SU-DHL-6 (cell line): ENCODE data around the gene EVA1B.
A peak's percentile ranks its signal among the peaks of the same experiment; 100 is the strongest.

ENCODE experiments used
- H2AFZ ChIP-seq: fragments of 200-600 bp; sonication (generic); 2 replicates; pipeline ENCODE4 v1.6.1; 2014; ENCODE audit warnings: low read depth, mild to moderate bottlenecking, moderate library complexity, mixed read lengths, antibody characterized with exemption, low read length; ENCODE audit not compliant: severe bottlenecking
- H3F3A ChIP-seq: fragments of 200-600 bp; shearing (Covaris generic); 2 replicates; pipeline ENCODE4 v1.6.0; 2016; ENCODE audit warnings: antibody characterized with exemption, mild to moderate bottlenecking; ENCODE audit not compliant: insufficient read depth
- H3K27ac ChIP-seq: fragments of 200-600 bp; sonication (generic); 2 replicates; pipeline ENCODE4 v1.5.1; 2016; ENCODE audit warnings: low read depth, mild to moderate bottlenecking, low read length, moderate library complexity, mixed read lengths
- H3K27me3 ChIP-seq: fragments of 200-600 bp; sonication (generic), shearing (Covaris generic); 2 replicates; pipeline ENCODE4 v1.6.0; 2014; ENCODE audit warnings: mild to moderate bottlenecking, low read length
- H3K36me3 ChIP-seq: fragments of 200-600 bp; sonication (generic); 2 replicates; pipeline ENCODE4 v1.6.1; 2014; ENCODE audit warnings: mild to moderate bottlenecking, low read length, mixed read lengths
- H3K4me2 ChIP-seq: fragments of 300-600, 200-600 bp; shearing (Covaris generic), sonication (generic); 2 replicates; pipeline ENCODE4 v1.6.0; 2014; ENCODE audit warnings: low read length, low read depth, mild to moderate bottlenecking; ENCODE audit not compliant: poor library complexity, severe bottlenecking
- H3K4me3 ChIP-seq: fragments of 200-600 bp; sonication (generic); 2 replicates; pipeline ENCODE4 v1.5.1; 2014; ENCODE audit warnings: antibody characterized with exemption, low read length, mild to moderate bottlenecking, mixed read lengths; ENCODE audit not compliant: insufficient read depth, poor library complexity, severe bottlenecking
- H3K79me2 ChIP-seq: fragments of 200-600 bp; sonication (generic); 2 replicates; pipeline ENCODE4 v1.6.1; 2014; ENCODE audit warnings: mild to moderate bottlenecking, low read length, moderate library complexity; ENCODE audit not compliant: insufficient read depth
- H3K9ac ChIP-seq: fragments of 200-600 bp; sonication (generic); 2 replicates; pipeline ENCODE4 v1.7.0; 2014; ENCODE audit warnings: mild to moderate bottlenecking, low read length
- H3K9me2 ChIP-seq: fragments of 200-600 bp; sonication (generic); replicated peaks from 2 replicates; pipeline ENCODE4 v1.6.1; 2014; ENCODE audit warnings: low read length; ENCODE audit not compliant: insufficient read depth
- H3K9me3 ChIP-seq: fragments of 200-600 bp; sonication (generic); 2 replicates; pipeline ENCODE4 v1.6.1; 2014; ENCODE audit warnings: low read length, mixed read lengths; ENCODE audit not compliant: insufficient read depth
- H4K20me1 ChIP-seq: fragments of 200-600 bp; sonication (generic); 2 replicates; pipeline ENCODE4 v1.6.1; 2014; ENCODE audit warnings: low read depth, mild to moderate bottlenecking, antibody characterized with exemption, low read length, moderate library complexity, mixed read lengths
- EZH2phosphoT487 ChIP-seq: fragments of 200-600 bp; sonication (generic), shearing (Covaris generic); conservative IDR thresholded peaks from 2 replicates; pipeline ENCODE4 v1.6.1; 2018; ENCODE audit warnings: mild to moderate bottlenecking, antibody characterized with exemption, low read length, moderate library complexity, mixed read lengths
- TF ChIP-seq, protein P1 (sequence below): fragments of 200-600 bp; sonication (generic); IDR thresholded peaks from one replicate; pipeline ENCODE4 v1.5.1; 2017; ENCODE audit warnings: antibody characterized with exemption, mild to moderate bottlenecking, low read length, moderate library complexity; ENCODE audit not compliant: insufficient read depth, poor library complexity, severe bottlenecking

The EVA1B gene

DNA sequence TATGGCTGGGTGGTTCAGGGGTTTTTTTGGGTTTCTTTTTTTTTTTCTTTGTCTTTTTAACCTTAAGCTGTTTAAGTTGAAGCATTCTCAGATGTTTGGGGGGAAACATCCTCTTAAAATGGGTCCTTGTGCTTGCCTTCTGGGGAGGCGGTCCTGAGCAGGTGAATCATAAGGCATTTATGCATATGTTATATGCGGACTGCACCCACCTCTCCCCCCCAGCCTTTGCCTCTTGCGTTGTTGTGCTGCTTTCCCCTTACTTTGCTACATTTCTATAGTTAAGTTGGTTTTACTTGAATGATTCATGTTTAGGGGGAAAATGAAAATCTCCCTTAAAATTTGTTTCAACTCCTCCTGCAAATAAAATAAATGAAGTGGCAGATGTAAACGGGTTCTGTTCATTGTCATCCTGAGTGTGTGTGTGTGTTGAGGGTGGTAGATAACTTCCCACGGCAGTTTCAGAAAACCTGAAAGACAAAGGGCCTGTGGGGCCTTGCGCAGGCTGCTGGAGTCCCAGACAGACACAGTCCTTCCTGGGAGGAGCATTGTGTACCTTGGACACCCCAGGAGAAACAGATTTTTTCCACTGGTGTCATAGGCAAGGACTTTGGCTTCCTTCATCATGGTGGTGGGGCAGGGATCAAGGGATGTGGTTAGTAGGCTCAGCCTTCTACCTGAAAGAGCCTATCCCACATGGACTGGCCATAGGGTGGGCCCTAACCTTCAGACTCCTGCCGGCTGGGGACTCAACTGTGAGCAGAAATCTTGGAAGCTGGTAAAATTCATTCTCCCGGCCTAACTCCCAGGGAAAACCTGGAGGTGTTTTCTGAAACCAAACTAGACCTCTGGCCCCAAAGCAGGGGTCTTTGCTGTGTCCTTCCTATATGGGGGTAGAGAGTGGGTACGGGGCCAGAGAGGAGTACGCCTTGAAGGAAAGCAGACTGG is 18.2 kb downstream of the EVA1B start:
- Histone ChIP-seq H4K20me1 (no peaks in the 10 kb centered on the region), H3K4me3 (no peak overlapping the region), H3K36me3 (peaks cover 14% of the 10 kb centered on the region; the same call in 1 of the 2 replicates), H3K27ac (peak overlapping the region; percentile 1; the same call in 1 of the 2 replicates), H3K27me3 (no peaks in the 10 kb centered on the region), H3K9me3 (no peaks in the 10 kb centered on the region), H3K4me2 (no peak overlapping the region), H3K9me2 (no peaks in the 10 kb centered on the region), H3F3A (peaks cover 18% of the 10 kb centered on the region), H3K9ac (no peak overlapping the region), H3K79me2 (no peaks in the 10 kb centered on the region), H2AFZ (no peak overlapping the region)
- TF ChIP-seq, protein P1, sequence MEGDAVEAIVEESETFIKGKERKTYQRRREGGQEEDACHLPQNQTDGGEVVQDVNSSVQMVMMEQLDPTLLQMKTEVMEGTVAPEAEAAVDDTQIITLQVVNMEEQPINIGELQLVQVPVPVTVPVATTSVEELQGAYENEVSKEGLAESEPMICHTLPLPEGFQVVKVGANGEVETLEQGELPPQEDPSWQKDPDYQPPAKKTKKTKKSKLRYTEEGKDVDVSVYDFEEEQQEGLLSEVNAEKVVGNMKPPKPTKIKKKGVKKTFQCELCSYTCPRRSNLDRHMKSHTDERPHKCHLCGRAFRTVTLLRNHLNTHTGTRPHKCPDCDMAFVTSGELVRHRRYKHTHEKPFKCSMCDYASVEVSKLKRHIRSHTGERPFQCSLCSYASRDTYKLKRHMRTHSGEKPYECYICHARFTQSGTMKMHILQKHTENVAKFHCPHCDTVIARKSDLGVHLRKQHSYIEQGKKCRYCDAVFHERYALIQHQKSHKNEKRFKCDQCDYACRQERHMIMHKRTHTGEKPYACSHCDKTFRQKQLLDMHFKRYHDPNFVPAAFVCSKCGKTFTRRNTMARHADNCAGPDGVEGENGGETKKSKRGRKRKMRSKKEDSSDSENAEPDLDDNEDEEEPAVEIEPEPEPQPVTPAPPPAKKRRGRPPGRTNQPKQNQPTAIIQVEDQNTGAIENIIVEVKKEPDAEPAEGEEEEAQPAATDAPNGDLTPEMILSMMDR: no peak
- no peak for TF ChIP-seq EZH2phosphoT487

DNA sequence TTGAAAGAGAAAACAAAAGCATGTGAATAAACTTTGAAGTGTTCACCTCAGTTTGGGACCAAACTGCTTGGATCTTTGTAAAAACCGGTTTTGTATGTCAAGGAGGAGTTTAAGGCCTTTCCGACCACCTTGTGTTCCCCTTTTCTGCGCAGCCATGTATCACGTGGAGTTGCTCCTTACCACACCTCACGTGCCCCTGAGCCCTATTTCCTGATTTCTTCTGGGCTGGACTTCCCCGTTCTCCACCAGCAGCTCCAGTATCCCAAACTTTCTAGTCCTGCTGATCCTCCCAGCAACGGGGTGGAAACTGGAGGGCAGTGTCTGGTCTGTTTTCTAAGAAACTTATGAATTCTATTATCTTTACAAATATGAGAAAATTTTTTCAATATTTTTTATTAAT is 18.9 kb downstream of the EVA1B start:
- peaks cover 18% of the 10 kb centered on the region for H3F3A ChIP-seq

GRCh38 chr1:36303650-36304360 is 19.6 kb downstream of the EVA1B start:
- H3K4me2 ChIP-seq: no peak overlapping the region
- H2AFZ ChIP-seq: no peak overlapping the region
- no peak overlapping the region; the same call in 1 of the 2 replicates for H3K27ac ChIP-seq
- H3K36me3 ChIP-seq: peaks cover 19% of the 10 kb centered on the region; the same call in 1 of the 2 replicates
- no peak for TF ChIP-seq EZH2phosphoT487
- TF ChIP-seq, protein P1: no peak
- H3F3A ChIP-seq: peaks cover 18% of the 10 kb centered on the region
- H3K4me3 ChIP-seq: no peak overlapping the region
- H3K27me3 ChIP-seq: no peaks in the 10 kb centered on the region
- H3K9me2 ChIP-seq: no peaks in the 10 kb centered on the region
- H3K79me2 ChIP-seq: no peaks in the 10 kb centered on the region
- H3K9ac ChIP-seq: no peak overlapping the region
- H3K9me3 ChIP-seq: no peaks in the 10 kb centered on the region
- no peaks in the 10 kb centered on the region for H4K20me1 ChIP-seq

More for the DNA sequence above, 18.9 kb downstream of the EVA1B start:
- peak overlapping the region; percentile 27; the same call in 1 of the 2 replicates for H3K27ac ChIP-seq
- no peaks in the 10 kb centered on the region for H4K20me1 ChIP-seq
- no peak overlapping the region for H3K4me3 ChIP-seq
- no peak overlapping the region for H2AFZ ChIP-seq
- no peak overlapping the region for H3K4me2 ChIP-seq
- H3K9ac ChIP-seq: no peak overlapping the region
- H3K9me2 ChIP-seq: no peaks in the 10 kb centered on the region
- TF ChIP-seq, protein P1: no peak
- no peak for TF ChIP-seq EZH2phosphoT487
- no peaks in the 10 kb centered on the region for H3K9me3 ChIP-seq
- H3K36me3 ChIP-seq: peaks cover 19% of the 10 kb centered on the region; the same call in 1 of the 2 replicates
- no peaks in the 10 kb centered on the region for H3K79me2 ChIP-seq
- H3K27me3 ChIP-seq: no peaks in the 10 kb centered on the region
